IMR-90 (cell line): Measurements from ENCODE around the gene EMX1. TPM values are rescaled to one million over a fixed set of nuclear protein-coding genes. Genes with fewer than 3 reads are reported as not detected.

Experiments used
- ATAC-seq: fragments of 200-7000 bp; cut with Tn5 transposase; 2 replicates; pipeline ENCODE4 v1.9.1; 2020; ENCODE audit warnings: low read depth, mild to moderate bottlenecking, moderate library complexity
- BruUV-seq: library from RNA; stranded (reverse); fragments of 400-500 nt; replicated peaks from 2 replicates; lab custom pipeline; 2021; lab: Mats Ljungman, UMichigan
- CTCF ChIA-PET: fragments of 300-600 bp; formaldehyde crosslinking; extraction: SDS; loops from one replicate; lab custom pipeline; 2021; ENCODE audit warnings: antibody characterized with exemption; lab: Yijun Ruan, JAX
- POLR2A ChIA-PET: fragments of 300-600 bp; sonication (Branson Sonifier 250); formaldehyde crosslinking; loops from one replicate; lab custom pipeline; 2022; ENCODE audit warnings: antibody characterized with exemption; ENCODE audit not compliant: unreplicated experiment; lab: Charles Lee
- DNase-seq: peaks from one replicate; pipeline ENCODE4 v3.0.0; 2013
- H2AFZ ChIP-seq: replicated peaks from 2 replicates; pipeline ENCODE3; 2013; ENCODE audit warnings: low read length, mild to moderate bottlenecking; ENCODE audit not compliant: poor library complexity
- H2AK5ac ChIP-seq: 2 replicates; pipeline ENCODE4 v1.6.1; 2013; ENCODE audit warnings: low read depth, low read length, inconsistent platforms
- H2AK9ac ChIP-seq: replicated peaks from 2 replicates; pipeline ENCODE3; 2013; ENCODE audit warnings: mild to moderate bottlenecking, low read depth, low read length, moderate library complexity; ENCODE audit not compliant: poor library complexity
- H2BK120ac ChIP-seq: 2 replicates; pipeline ENCODE4 v1.6.1; 2013; ENCODE audit warnings: low read depth, low read length, inconsistent platforms
- H2BK15ac ChIP-seq: 3 replicates; pipeline ENCODE4 v1.6.1; 2013; ENCODE audit warnings: low read depth, low read length, inconsistent platforms
- H2BK20ac ChIP-seq: 2 replicates; pipeline ENCODE4 v1.6.1; 2013; ENCODE audit warnings: low read depth, mild to moderate bottlenecking, inconsistent platforms, low read length, moderate library complexity
- H2BK5ac ChIP-seq: 2 replicates; pipeline ENCODE4 v1.6.1; 2013; ENCODE audit warnings: mild to moderate bottlenecking, low read depth, low read length, inconsistent platforms; ENCODE audit not compliant: poor library complexity, severe bottlenecking
- H3K14ac ChIP-seq: replicated peaks from 2 replicates; pipeline ENCODE4 v1.6.1; 2013; ENCODE audit warnings: low read depth, low read length, inconsistent platforms
- H3K18ac ChIP-seq: 2 replicates; pipeline ENCODE4 v1.6.1; 2013; ENCODE audit warnings: low read depth, low read length, control low read depth
- H3K23ac ChIP-seq: 2 replicates; pipeline ENCODE4 v1.6.1; 2013; ENCODE audit warnings: low read depth, low read length, inconsistent platforms
- H3K27ac ChIP-seq: 2 replicates; pipeline ENCODE4 v1.5.1; 2013; ENCODE audit warnings: mild to moderate bottlenecking, control low read depth, low read length; ENCODE audit not compliant: insufficient read depth
- H3K27me3 ChIP-seq: 2 replicates; pipeline ENCODE4 v1.6.1; 2013; ENCODE audit warnings: low read length; ENCODE audit not compliant: control insufficient read depth, insufficient read depth
- H3K36me3 ChIP-seq: 2 replicates; pipeline ENCODE4 v1.6.1; 2013; ENCODE audit warnings: low read length, mixed read lengths; ENCODE audit not compliant: control insufficient read depth, insufficient read depth
- H3K4ac ChIP-seq: 2 replicates; pipeline ENCODE4 v1.6.1; 2013; ENCODE audit warnings: low read depth, low read length, inconsistent platforms
- H3K4me1 ChIP-seq: 2 replicates; pipeline ENCODE4 v1.6.1; 2013; ENCODE audit warnings: low read length, mixed read lengths; ENCODE audit not compliant: control insufficient read depth, insufficient read depth
- H3K4me2 ChIP-seq: 2 replicates; pipeline ENCODE4 v1.6.1; 2013; ENCODE audit warnings: low read depth, mild to moderate bottlenecking, control low read depth, low read length, moderate library complexity
- H3K4me3 ChIP-seq: 2 replicates; pipeline ENCODE4 v1.5.1; 2013; ENCODE audit warnings: low read depth, mild to moderate bottlenecking, control low read depth, low read length, moderate library complexity; ENCODE audit not compliant: insufficient read depth
- H3K56ac ChIP-seq: 2 replicates; pipeline ENCODE4 v1.6.1; 2013; ENCODE audit warnings: low read length, inconsistent platforms; ENCODE audit not compliant: insufficient read depth; ENCODE audit errors: extremely low read depth
- H3K79me1 ChIP-seq, 2 experiments: 2 replicates each; pipeline ENCODE4 v1.6.1; 2013; ENCODE audit warnings: low read length in 2 of 2, inconsistent platforms in 1 of 2, low read depth in 1 of 2
- H3K9ac ChIP-seq: 2 replicates; pipeline ENCODE4 v1.6.1; 2013; ENCODE audit warnings: low read depth, low read length, control low read depth
- H3K9me1 ChIP-seq: 2 replicates; pipeline ENCODE4 v1.6.1; 2013; ENCODE audit warnings: low read length, inconsistent platforms; ENCODE audit not compliant: insufficient read depth
- H3K9me3 ChIP-seq: 2 replicates; pipeline ENCODE4 v1.6.1; 2013; ENCODE audit warnings: low read length; ENCODE audit not compliant: control insufficient read depth, insufficient read depth
- H4K20me1 ChIP-seq: 2 replicates; pipeline ENCODE4 v1.6.1; 2013; ENCODE audit warnings: low read length, inconsistent platforms; ENCODE audit not compliant: insufficient read depth
- H4K5ac ChIP-seq: 2 replicates; pipeline ENCODE4 v1.6.1; 2013; ENCODE audit warnings: mild to moderate bottlenecking, low read depth, low read length, control low read depth
- H4K8ac ChIP-seq, 2 experiments: 2 replicates each; pipeline ENCODE4 v1.6.1; 2013; ENCODE audit warnings: low read depth in 2 of 2, low read length in 2 of 2, control low read depth in 1 of 2, inconsistent platforms in 1 of 2
- H4K91ac ChIP-seq: 2 replicates; pipeline ENCODE4 v1.6.1; 2013; ENCODE audit warnings: low read depth, low read length, inconsistent platforms; ENCODE audit not compliant: insufficient read depth
- CEBPB ChIP-seq: IDR thresholded peaks from 2 replicates; pipeline ENCODE4 v1.6.1; 2012; ENCODE audit warnings: low read depth, low read length, improper control_type of control experiment
- CHD1 ChIP-seq: IDR thresholded peaks from 2 replicates; pipeline ENCODE4 v1.6.1; 2012; ENCODE audit warnings: low read depth, low read length, improper control_type of control experiment
- FOS ChIP-seq: fragments of 150-350 bp; IDR thresholded peaks from 2 replicates; pipeline ENCODE4 v1.6.1; 2016; ENCODE audit warnings: low read depth, low read length
- MAFK ChIP-seq: IDR thresholded peaks from 2 replicates; pipeline ENCODE4 v1.6.1; 2012; ENCODE audit warnings: low read depth, low read length, improper control_type of control experiment
- MXI1 ChIP-seq: IDR thresholded peaks from 2 replicates; pipeline ENCODE4 v1.6.1; 2012; ENCODE audit warnings: low read depth, mild to moderate bottlenecking, low read length, moderate library complexity, borderline replicate concordance
- NFE2L2 ChIP-seq: fragments of 150-350 bp; IDR thresholded peaks from 2 replicates; pipeline ENCODE4 v1.6.1; 2016; ENCODE audit warnings: low read depth, mild to moderate bottlenecking, low read length
- POLR2A ChIP-seq: IDR thresholded peaks from 2 replicates; pipeline ENCODE4 v1.6.1; 2012; ENCODE audit warnings: mild to moderate bottlenecking, low read depth, low read length
- RAD21 ChIP-seq: IDR thresholded peaks from 2 replicates; pipeline ENCODE4 v1.6.1; 2012; ENCODE audit warnings: low read length, improper control_type of control experiment
- RFX5 ChIP-seq: IDR thresholded peaks from 2 replicates; pipeline ENCODE4 v1.8.0; 2012; ENCODE audit warnings: low read depth, mild to moderate bottlenecking, low read length, moderate library complexity
- SMC3 ChIP-seq: fragments of 150-350 bp; IDR thresholded peaks from 2 replicates; pipeline ENCODE4 v1.6.1; 2016; ENCODE audit warnings: low read depth, mild to moderate bottlenecking, antibody characterized with exemption, low read length, moderate library complexity
- WGBS, 2 experiments: methylation state at CpG; one replicate each; pipeline versions ENCODE4 v1.1.5 to v1.1.7; 2013; ENCODE audit warnings: missing lambda C conversion rate in 2 of 2; ENCODE audit not compliant: insufficient read length in 1 of 2; ENCODE audit errors: extremely low coverage in 2 of 2; 5-methylcytosine and 5-hydroxymethylcytosine counted together
- dilution Hi-C: fragments of 300-500 bp; cut with HindIII; formaldehyde crosslinking; loops from one replicate; pipeline ENCODE4 v1.14.3; 2018; ENCODE audit warnings: low sequenced_read_pairs; ENCODE audit not compliant: unreplicated experiment
- in situ Hi-C: fragments of 300-500 bp; cut with MboI; formaldehyde crosslinking; loops from 3 replicates; pipeline ENCODE4 v1.14.3; 2019; ENCODE audit warnings: low sequenced_read_pairs, inconsistent platforms, mixed read lengths
- intact Hi-C: fragments of 100-400 bp; cut with micrococcal nuclease; formaldehyde crosslinking; loops from 2 replicates; pipeline ENCODE4 v1.10.0; 2022
- polyA plus RNA-seq, 3 experiments: library from polyadenylated mRNA; depleted of rRNA; stranded (reverse); fragments of >200 nt; gene quantifications; 2 replicates each; pipeline ENCODE4 v1.2.3, GENCODE V29; 2012; ENCODE audit warnings: low replicate concordance in 1 of 3
- total RNA-seq: library from RNA; depleted of rRNA; stranded (reverse); fragments of >200 nt; gene quantifications from 2 replicates; pipeline ENCODE4 v1.2.3, GENCODE V29; 2012
- TF ChIP-seq, protein P1 (sequence below): conservative IDR thresholded peaks from 2 replicates; pipeline ENCODE4 v1.5.1; 2012; ENCODE audit warnings: mild to moderate bottlenecking, low read depth, low read length, improper control_type of control experiment
- TF ChIP-seq, protein P2 (sequence below): fragments of 150-350 bp; IDR thresholded peaks from 2 replicates; pipeline ENCODE4 v1.6.1; 2016; ENCODE audit warnings: low read depth, mild to moderate bottlenecking, low read length, moderate library complexity, borderline replicate concordance
- TF ChIP-seq, protein P3 (sequence below): fragments of 150-350 bp; IDR thresholded peaks from 2 replicates; pipeline ENCODE4 v1.6.1; 2017; ENCODE audit warnings: mild to moderate bottlenecking, antibody characterized with exemption, low read length, low read depth

The EMX1 gene
- total and polyA plus RNA-seq, 2 of the 4 experiments (the other 2 are of a cell fraction): not detected

DNA sequence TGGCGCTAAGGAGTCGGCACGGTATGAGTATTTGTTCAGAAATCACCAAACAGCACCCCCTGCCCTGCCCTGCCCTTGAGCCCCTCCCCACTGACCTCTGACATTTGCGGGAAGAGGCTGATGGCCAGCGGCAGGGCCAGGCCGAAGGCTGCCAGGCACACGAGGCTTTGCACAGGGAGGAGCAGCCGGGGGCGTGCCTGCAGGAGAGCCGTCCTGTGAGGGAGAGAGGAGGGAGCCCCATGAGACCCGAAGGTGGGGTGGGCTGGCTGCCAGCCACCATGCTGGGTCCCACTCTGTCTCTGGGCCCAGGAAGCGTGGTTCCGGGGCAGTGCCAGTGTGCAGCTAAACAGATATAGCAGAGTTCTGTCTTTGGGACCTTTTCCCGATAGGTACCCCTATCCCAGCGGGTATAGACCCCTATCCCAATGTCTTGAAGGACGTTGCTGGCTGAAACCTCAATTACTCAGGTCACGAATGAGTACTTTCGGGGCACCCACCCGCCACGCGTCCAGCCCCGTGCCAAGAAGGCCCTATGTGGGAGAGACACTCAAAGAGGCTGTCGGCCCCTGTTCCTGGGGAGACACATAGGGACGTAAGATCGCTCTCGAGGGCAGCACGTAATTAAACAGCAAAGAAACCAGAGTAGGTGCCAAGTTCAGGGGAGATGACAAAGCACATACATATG lies 43.9 kb downstream of the EMX1 start (continued):
- TF ChIP-seq, protein P1, sequence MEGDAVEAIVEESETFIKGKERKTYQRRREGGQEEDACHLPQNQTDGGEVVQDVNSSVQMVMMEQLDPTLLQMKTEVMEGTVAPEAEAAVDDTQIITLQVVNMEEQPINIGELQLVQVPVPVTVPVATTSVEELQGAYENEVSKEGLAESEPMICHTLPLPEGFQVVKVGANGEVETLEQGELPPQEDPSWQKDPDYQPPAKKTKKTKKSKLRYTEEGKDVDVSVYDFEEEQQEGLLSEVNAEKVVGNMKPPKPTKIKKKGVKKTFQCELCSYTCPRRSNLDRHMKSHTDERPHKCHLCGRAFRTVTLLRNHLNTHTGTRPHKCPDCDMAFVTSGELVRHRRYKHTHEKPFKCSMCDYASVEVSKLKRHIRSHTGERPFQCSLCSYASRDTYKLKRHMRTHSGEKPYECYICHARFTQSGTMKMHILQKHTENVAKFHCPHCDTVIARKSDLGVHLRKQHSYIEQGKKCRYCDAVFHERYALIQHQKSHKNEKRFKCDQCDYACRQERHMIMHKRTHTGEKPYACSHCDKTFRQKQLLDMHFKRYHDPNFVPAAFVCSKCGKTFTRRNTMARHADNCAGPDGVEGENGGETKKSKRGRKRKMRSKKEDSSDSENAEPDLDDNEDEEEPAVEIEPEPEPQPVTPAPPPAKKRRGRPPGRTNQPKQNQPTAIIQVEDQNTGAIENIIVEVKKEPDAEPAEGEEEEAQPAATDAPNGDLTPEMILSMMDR: no peak

DNA sequence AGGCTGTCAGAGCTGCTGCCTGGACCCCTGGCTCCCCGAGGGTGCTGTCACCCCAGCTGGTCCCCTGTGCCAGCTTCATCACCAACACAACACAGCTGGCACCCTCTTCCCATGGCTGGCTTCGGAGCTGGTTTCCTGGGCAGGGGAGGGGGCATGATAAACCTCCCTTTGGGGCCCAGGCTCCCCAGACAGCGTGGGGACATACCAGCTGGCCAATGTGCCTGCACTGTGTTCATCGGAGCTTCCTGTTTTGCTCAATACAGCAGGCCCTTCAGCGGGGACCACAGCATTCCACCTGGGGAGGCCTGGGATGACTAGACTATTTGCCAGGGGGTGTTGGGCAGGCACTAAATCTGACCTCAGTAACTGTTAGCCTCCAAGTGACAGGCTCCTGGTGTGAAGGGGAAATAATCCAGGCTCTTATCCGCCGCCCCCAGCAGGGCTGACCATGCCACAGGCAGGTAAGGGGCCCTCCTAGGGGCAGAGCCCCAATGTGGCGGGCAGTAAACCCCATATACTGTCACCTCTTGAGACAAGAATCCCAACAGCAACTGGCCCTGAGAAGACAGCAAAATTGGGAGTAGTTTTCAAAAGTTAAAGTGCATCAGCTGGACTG lies 44.6 kb downstream of the EMX1 start:
- Histone ChIP-seq H2BK20ac (no peak overlapping the region), H3K14ac (no peak overlapping the region), H3K4me3 (no peak overlapping the region), H3K4me1 (no peaks in the 10 kb centered on the region), H2BK5ac (no peak overlapping the region), H4K8ac (no peak overlapping the region), H2BK15ac (no peak overlapping the region), H3K9me1 (peaks cover 7% of the 10 kb centered on the region; the same call in 1 of the 2 replicates), H3K4ac (no peak overlapping the region), H3K56ac (no peak overlapping the region), H4K20me1 (no peaks in the 10 kb centered on the region), H2BK120ac (no peak overlapping the region), H2AFZ (no peak overlapping the region), H3K4me2 (no peak overlapping the region), H3K9ac (no peak overlapping the region), H3K27ac (no peak overlapping the region), H4K5ac (no peak overlapping the region), H3K36me3 (0 out of 2 replicates have a peak, but pooled peaks cover 3% of the 10 kb centered on the region), H3K18ac (no peak overlapping the region), H3K23ac (no peak overlapping the region), H2AK5ac (no peak overlapping the region), H3K9me3 (no peaks in the 10 kb centered on the region), H2AK9ac (no peak overlapping the region), H4K91ac (no peak overlapping the region), H3K27me3 (no peaks in the 10 kb centered on the region), H3K79me1 (no peaks in the 10 kb centered on the region)
- POLR2A ChIA-PET: no interaction called here
- in situ Hi-C loops (no loop called here), dilution Hi-C loops (no loop called here), intact Hi-C loops (no loop called here)
- CTCF ChIA-PET: interaction anchor here (0.6 to 0.7 kb wide), 2 partner anchors 12 to 166 kb away, joined by 3 read pairs; no protein-coding TSS in a partner anchor
- DNase-seq (no peak), ATAC-seq (no peak)
- BruUV-seq: no TSS peak
- 100% methylated on average over 1 of the region's 8 CpGs; no CpG with 5 or more reads in 1 of the 2 experiments for WGBS, 2 experiments
- TF ChIP-seq CEBPB (no peak), RFX5 (no peak), SMC3 (no peak), MXI1 (no peak), POLR2A (no peak), NFE2L2 (no peak), MAFK (no peak), RAD21 (no peak), FOS (no peak), CHD1 (no peak)
- TF ChIP-seq, protein P2, sequence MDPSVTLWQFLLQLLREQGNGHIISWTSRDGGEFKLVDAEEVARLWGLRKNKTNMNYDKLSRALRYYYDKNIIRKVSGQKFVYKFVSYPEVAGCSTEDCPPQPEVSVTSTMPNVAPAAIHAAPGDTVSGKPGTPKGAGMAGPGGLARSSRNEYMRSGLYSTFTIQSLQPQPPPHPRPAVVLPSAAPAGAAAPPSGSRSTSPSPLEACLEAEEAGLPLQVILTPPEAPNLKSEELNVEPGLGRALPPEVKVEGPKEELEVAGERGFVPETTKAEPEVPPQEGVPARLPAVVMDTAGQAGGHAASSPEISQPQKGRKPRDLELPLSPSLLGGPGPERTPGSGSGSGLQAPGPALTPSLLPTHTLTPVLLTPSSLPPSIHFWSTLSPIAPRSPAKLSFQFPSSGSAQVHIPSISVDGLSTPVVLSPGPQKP: no peak
- TF ChIP-seq, protein P3, sequence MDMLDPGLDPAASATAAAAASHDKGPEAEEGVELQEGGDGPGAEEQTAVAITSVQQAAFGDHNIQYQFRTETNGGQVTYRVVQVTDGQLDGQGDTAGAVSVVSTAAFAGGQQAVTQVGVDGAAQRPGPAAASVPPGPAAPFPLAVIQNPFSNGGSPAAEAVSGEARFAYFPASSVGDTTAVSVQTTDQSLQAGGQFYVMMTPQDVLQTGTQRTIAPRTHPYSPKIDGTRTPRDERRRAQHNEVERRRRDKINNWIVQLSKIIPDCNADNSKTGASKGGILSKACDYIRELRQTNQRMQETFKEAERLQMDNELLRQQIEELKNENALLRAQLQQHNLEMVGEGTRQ: no peak
